ENCODE measurements around the gene WDR1. TPM values are rescaled to one million over a fixed set of nuclear protein-coding genes. Genes with fewer than 3 reads are reported as not detected.
"Not testable (repeated sequence)": the region's sequence is repeated elsewhere in the genome, so short reads cannot be mapped to it uniquely, and the experiment has no call there.

WDR1 gene
- total RNA-seq, 1 experiment from 2014 or later = 246 TPM

GRCh38 chr4:10128761-10129160 lies 12.2 kb upstream of the WDR1 start:
- H3K4me1 Mint-ChIP-seq (ENCODE audit: insufficient read depth, unreplicated experiment) = peaks cover 17% of the 10 kb centered on the region

DNA sequence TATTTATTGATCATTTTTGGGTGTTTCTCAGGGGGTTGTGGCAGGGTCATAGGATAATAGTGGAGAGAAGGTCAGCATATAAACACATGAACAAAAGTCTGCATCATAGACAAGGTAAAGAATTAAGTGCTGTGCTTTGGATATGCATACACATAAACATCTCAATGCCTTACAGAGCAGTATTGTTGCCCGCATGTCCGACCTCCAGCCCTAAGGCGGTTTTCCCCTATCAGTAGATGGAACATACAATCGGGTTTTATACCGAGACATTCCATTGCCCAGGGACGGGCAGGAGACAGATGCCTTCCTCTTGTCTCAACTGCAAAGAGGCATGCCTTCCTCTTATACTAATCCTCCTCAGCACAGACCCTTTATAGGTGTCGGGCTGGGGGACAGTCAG lies 10.9 kb upstream of the WDR1 start:
- H3K27me3 Mint-ChIP-seq (ENCODE audit: insufficient read depth, unreplicated experiment); CTCF ChIA-PET; H3K4me3 Mint-ChIP-seq (ENCODE audit: unreplicated experiment); DNase-seq (ENCODE audit: unreplicated experiment); H3K9me3 Mint-ChIP-seq (ENCODE audit: unreplicated experiment); BruUV-seq (replicated peaks); intact Hi-C loops (cut with micrococcal nuclease); H3K27ac Mint-ChIP-seq (ENCODE audit: low read depth, unreplicated experiment); H3K36me3 Mint-ChIP-seq (ENCODE audit: insufficient read depth, unreplicated experiment): not testable (repeated sequence)
- H3K4me1 Mint-ChIP-seq (ENCODE audit: insufficient read depth, unreplicated experiment) = peaks cover 17% of the 10 kb centered on the region
- POLR2A ChIA-PET = interaction anchor here (3.7 kb wide), 1 partner anchor 9 kb away, joined by 18 read pairs; the partner anchor contains the start of gene WDR1

More at GRCh38 chr4:10128761-10129160, 12.2 kb upstream of the WDR1 start:
- Mint-ChIP-seq H3K4me3 (ENCODE audit: unreplicated experiment) (no peak overlapping the region), H3K36me3 (ENCODE audit: insufficient read depth, unreplicated experiment) (no peaks in the 10 kb centered on the region), H3K27ac (ENCODE audit: low read depth, unreplicated experiment) (no peak overlapping the region), H3K27me3 (ENCODE audit: insufficient read depth, unreplicated experiment) (no peaks in the 10 kb centered on the region), H3K9me3 (ENCODE audit: unreplicated experiment) (no peaks in the 10 kb centered on the region)
- ChIA-PET CTCF (interaction anchor here (1.0 to 1.5 kb wide), 3 partner anchors 10 to 32 kb away, joined by 3 to 4 read pairs (median 4); no protein-coding TSS in a partner anchor), POLR2A (interaction anchor here (3.7 kb wide), 1 partner anchor 11 kb away, joined by 18 read pairs; the partner anchor contains the start of gene WDR1)
- no peak for DNase-seq (ENCODE audit: unreplicated experiment)
- TSS peak; percentile 75 for BruUV-seq (replicated peaks)
- intact Hi-C loops (cut with micrococcal nuclease) = no loop called here
- TF ChIP-seq, protein P1, sequence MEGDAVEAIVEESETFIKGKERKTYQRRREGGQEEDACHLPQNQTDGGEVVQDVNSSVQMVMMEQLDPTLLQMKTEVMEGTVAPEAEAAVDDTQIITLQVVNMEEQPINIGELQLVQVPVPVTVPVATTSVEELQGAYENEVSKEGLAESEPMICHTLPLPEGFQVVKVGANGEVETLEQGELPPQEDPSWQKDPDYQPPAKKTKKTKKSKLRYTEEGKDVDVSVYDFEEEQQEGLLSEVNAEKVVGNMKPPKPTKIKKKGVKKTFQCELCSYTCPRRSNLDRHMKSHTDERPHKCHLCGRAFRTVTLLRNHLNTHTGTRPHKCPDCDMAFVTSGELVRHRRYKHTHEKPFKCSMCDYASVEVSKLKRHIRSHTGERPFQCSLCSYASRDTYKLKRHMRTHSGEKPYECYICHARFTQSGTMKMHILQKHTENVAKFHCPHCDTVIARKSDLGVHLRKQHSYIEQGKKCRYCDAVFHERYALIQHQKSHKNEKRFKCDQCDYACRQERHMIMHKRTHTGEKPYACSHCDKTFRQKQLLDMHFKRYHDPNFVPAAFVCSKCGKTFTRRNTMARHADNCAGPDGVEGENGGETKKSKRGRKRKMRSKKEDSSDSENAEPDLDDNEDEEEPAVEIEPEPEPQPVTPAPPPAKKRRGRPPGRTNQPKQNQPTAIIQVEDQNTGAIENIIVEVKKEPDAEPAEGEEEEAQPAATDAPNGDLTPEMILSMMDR (IDR thresholded peaks at IDR 0.05; ENCODE audit: unreplicated experiment) = no peak

DNA sequence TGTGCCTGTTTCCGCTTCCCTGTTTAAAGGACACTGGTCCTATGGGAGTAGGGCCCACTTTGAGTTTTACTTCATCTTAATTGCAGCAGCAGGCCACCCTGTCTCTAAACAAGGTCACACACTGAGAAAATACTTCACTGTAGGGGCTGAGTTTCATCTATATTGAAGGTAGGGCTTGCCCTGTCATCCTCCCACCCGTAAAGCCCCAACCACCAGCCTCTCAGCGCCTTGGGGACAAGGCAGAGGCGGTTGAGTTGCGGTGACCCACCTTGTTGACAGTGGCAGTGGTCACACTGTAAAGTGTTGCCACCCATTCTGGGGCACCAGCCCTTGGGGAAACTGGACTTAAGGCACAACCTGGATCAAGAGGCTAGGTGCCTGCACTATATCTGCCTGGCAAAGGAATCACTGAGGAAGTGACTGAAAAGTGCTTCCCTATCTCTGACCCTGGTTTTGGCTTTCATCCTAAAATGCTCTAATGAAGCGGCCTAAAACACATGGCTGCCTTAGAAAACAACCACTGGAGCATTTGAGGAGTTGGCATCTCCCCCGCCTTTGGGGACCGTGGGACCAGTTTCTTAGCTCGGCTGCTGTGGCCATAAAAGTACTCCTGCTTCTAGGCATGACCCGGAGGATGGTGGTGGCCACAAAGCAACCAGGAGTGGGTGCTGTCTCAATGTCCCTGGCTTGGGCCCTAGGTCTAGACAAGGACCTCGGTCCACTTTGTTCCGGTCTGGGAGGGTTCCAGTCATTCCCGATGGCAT lies 7.8 kb upstream of the WDR1 start:
- DNase-seq (ENCODE audit: unreplicated experiment) = no peak
- TF ChIP-seq, protein P1 (IDR thresholded peaks at IDR 0.05; ENCODE audit: unreplicated experiment) = no peak
- peaks cover 12% of the 10 kb centered on the region for H3K4me1 Mint-ChIP-seq (ENCODE audit: insufficient read depth, unreplicated experiment)
- H3K4me3 Mint-ChIP-seq (ENCODE audit: unreplicated experiment) = no peak overlapping the region
- ChIA-PET POLR2A (no interaction called here), CTCF (no interaction called here)
- H3K27me3 Mint-ChIP-seq (ENCODE audit: insufficient read depth, unreplicated experiment) = no peaks in the 10 kb centered on the region
- intact Hi-C loops (cut with micrococcal nuclease) = no loop called here
- H3K9me3 Mint-ChIP-seq (ENCODE audit: unreplicated experiment) = no peaks in the 10 kb centered on the region
- no peaks in the 10 kb centered on the region for H3K36me3 Mint-ChIP-seq (ENCODE audit: insufficient read depth, unreplicated experiment)
- no peak overlapping the region for H3K27ac Mint-ChIP-seq (ENCODE audit: low read depth, unreplicated experiment)
- BruUV-seq (replicated peaks) = no TSS peak

- H3K4me3 Mint-ChIP-seq (ENCODE audit: unreplicated experiment) = no peak overlapping the region
- H3K9me3 Mint-ChIP-seq (ENCODE audit: unreplicated experiment) = no peaks in the 10 kb centered on the region
- POLR2A ChIA-PET = no interaction called here
- no peaks in the 10 kb centered on the region for H3K36me3 Mint-ChIP-seq (ENCODE audit: insufficient read depth, unreplicated experiment)
- DNase-seq (ENCODE audit: unreplicated experiment) = no peak
- TF ChIP-seq, protein P1 (IDR thresholded peaks at IDR 0.05; ENCODE audit: unreplicated experiment) = no peak
- intact Hi-C loops (cut with micrococcal nuclease) = no loop called here
- peaks cover 4% of the 10 kb centered on the region for H3K4me1 Mint-ChIP-seq (ENCODE audit: insufficient read depth, unreplicated experiment)
- BruUV-seq (replicated peaks) = no TSS peak
- H3K27ac Mint-ChIP-seq (ENCODE audit: low read depth, unreplicated experiment) = no peak overlapping the region
- CTCF ChIA-PET = interaction anchor here (3.0 kb wide), 1 partner anchor 280 kb away, joined by 11 read pairs; no protein-coding TSS in a partner anchor
- H3K27me3 Mint-ChIP-seq (ENCODE audit: insufficient read depth, unreplicated experiment) = no peaks in the 10 kb centered on the region
Observed at GRCh38 chr4:10123227-10124101, 6.9 kb upstream of the WDR1 start.
